Pancreas (tissue), 10 donors: ENCODE results near the gene EPHA10. TPM values are rescaled to one million over a fixed set of nuclear protein-coding genes. Genes with fewer than 3 reads are reported as not detected.
A peak's percentile ranks its signal among the peaks of the same experiment; 100 is the strongest.
"Not testable (repeated sequence)": the region's sequence is repeated elsewhere in the genome, so short reads cannot be mapped to it uniquely, and the experiment has no call there.

Experiments
- ATAC-seq, 4 donors: fragments of 200-7000 bp; cut with Tn5 transposase; one replicate each; pipeline versions ENCODE4 v1.8.0 to v1.9.1; 2020; ENCODE audit warnings: mild to moderate bottlenecking in 4 of 4, moderate library complexity in 4 of 4
- DNase-seq, 6 donors: peaks; one replicate each; pipeline ENCODE4 v3.0.0-alpha.2; 2020
- FAIRE-seq: peaks from 2 replicates; lab custom pipeline; 2012; peaks lifted over from hg19 to GRCh38; lab: Jason Lieb, UNC
- H3K27ac ChIP-seq, 4 donors: fragments of 200-600 bp; sonication (generic); 1 replicate in 3 of 4; 2 replicates in 1 of 4; pipeline versions ENCODE4 v1.5.0 to v1.8.0; 2020
- H3K27me3 ChIP-seq, 4 donors: fragments of 200-600 bp; one replicate each; pipeline ENCODE4 v1.8.0; 2021
- H3K36me3 ChIP-seq, 3 donors: fragments of 200-600 bp; sonication (generic) in 1 of 3; one replicate each; pipeline versions ENCODE4 v1.5.0 to v1.8.0; 2020 to 2021
- H3K4me1 ChIP-seq, 3 donors: fragments of 200-600 bp; one replicate each; pipeline ENCODE4 v1.8.0; 2021
- H3K4me3 ChIP-seq, 4 donors: fragments of 200-600 bp; sonication (generic) in 2 of 4; one replicate each; pipeline versions ENCODE4 v1.5.0 to v1.8.0; 2020 to 2021
- H3K9me3 ChIP-seq, 4 donors: fragments of 200-600 bp; one replicate each; pipeline ENCODE4 v1.8.0; 2021
- CTCF ChIP-seq, 4 donors: fragments of 200-600 bp; sonication (generic) in 3 of 4; IDR thresholded peaks; one replicate each; pipeline versions ENCODE4 v1.5.0 to v1.8.0; 2021; ENCODE audit warnings: antibody characterized with exemption in 4 of 4
- WGBS, 2 donors: extraction: QIAGEN DNeasy Blood & Tissue Kit; methylation state at CpG; one replicate each; pipeline ENCODE4 v1.1.7; 2013; 5-methylcytosine and 5-hydroxymethylcytosine counted together
- intact Hi-C, 3 donors: fragments of 100-400 bp; cut with DNase I; formaldehyde crosslinking; loops; one replicate each; pipeline versions ENCODE4 v1.11.1 to v1.14.2; 2022
- polyA plus RNA-seq, 2 donors: library from polyadenylated mRNA; stranded (reverse); fragments of 200-250 nt; gene quantifications; one replicate each; pipeline ENCODE4 v1.2.3, GENCODE V29; 2013
- total RNA-seq, 6 donors: library from RNA; stranded (reverse); fragmentation: NEBNext Ultra II Directional in 4 of 6; extraction: Animal tissue kit (Norgen Biotek cat#: 25700) in 4 of 6; gene quantifications; one replicate each; pipeline versions ENCODE4 v1.2.1 to v1.2.4, GENCODE V29; 2021 to 2023
- donor health status: healthy with polysubstance abuse.
- donor health status: DM: no; HTN: no; CAD: no; lungs with moderate emphysema.
- donor health status: DM: no; HTN: no; CAD: no.
- donor health status: control.
- donor health status: control.
- donor health status: Bipolar disorder and iron deficiency.
- donor health status: DM: yes; HTN: yes; CAD: no.
- donor health status: DM: no; HTN: no; CAD: no.
- donor health status: DM: no; HTN: no; CAD: no.
- donor health status: DM: yes; HTN: yes; CAD: no.

EPHA10 gene
- total and polyA plus RNA-seq, 8 donors: 1.7 to 3.8 (median 2.2) TPM

- Histone ChIP-seq H3K9me3 (no peaks in the 10 kb centered on the region), H3K27ac (no peak overlapping the region), H3K4me3 (no peak overlapping the region), H3K27me3 (no peaks in the 10 kb centered on the region), H3K4me1 (no peaks in the 10 kb centered on the region), H3K36me3 (no peaks in the 10 kb centered on the region)
- intact Hi-C loops: no loop called here
- DNase-seq (no peak), ATAC-seq (no peak), FAIRE-seq (no peak)
- TF ChIP-seq CTCF (IDR thresholded peaks at IDR 0.05): no peak
- WGBS, 2 donors: 41 to 62% methylated on average over 4 of the region's 4 CpGs
Observed at GRCh38 chr1:37776946-37777516, 12.1 kb upstream of the EPHA10 start.

GRCh38 chr1:37771440-37771839 lies 6.5 kb upstream of the EPHA10 start:
- H3K36me3 ChIP-seq, DNase-seq, H3K4me1 ChIP-seq, ATAC-seq, H3K4me3 ChIP-seq, FAIRE-seq, H3K27ac ChIP-seq, H3K9me3 ChIP-seq, H3K27me3 ChIP-seq, intact Hi-C loops: not testable (repeated sequence)

- Histone ChIP-seq H3K27me3 (peaks cover 0 to 23% (median 3%) of the 10 kb centered on the region in 4 donors), H3K36me3 (no peaks in the 10 kb centered on the region), H3K27ac (no peak overlapping the region), H3K9me3 (no peaks in the 10 kb centered on the region), H3K4me1 (no peaks in the 10 kb centered on the region), H3K4me3 (no peak overlapping the region)
- ATAC-seq (no peak), FAIRE-seq (no peak), DNase-seq (no peak)
- no peak for TF ChIP-seq CTCF (IDR thresholded peaks at IDR 0.05)
- WGBS, 2 donors: 16 to 27% methylated on average over 2 of the region's 2 CpGs
- intact Hi-C loops: no loop called here
Observed at GRCh38 chr1:37767488-37767887, 2.6 kb upstream of the EPHA10 start.

GRCh38 chr1:37765916-37766664 lies 1.2 kb upstream of the EPHA10 start:
- TF ChIP-seq CTCF (IDR thresholded peaks at IDR 0.05): no peak
- ATAC-seq (peak in 1 of 4 donors; percentile 34), DNase-seq (no peak), FAIRE-seq (no peak)
- no peak overlapping the region for H3K27ac ChIP-seq
- intact Hi-C loops: no loop called here
- H3K4me3 ChIP-seq: no peak overlapping the region
- peaks cover 0 to 32% (median 3%) of the 10 kb centered on the region in 4 donors for H3K27me3 ChIP-seq
- H3K4me1 ChIP-seq: no peaks in the 10 kb centered on the region
- 4 to 5% methylated on average over 27 of the region's 27 CpGs for WGBS, 2 donors
- H3K36me3 ChIP-seq: no peaks in the 10 kb centered on the region
- H3K9me3 ChIP-seq: no peaks in the 10 kb centered on the region

- intact Hi-C loops: no loop called here
- ATAC-seq (peak; percentile 63 to 92 (median 78)), DNase-seq (peak in 5 of 6 donors; percentile 28 to 68 (median 46)), FAIRE-seq (no peak)
- Histone ChIP-seq H3K27me3 (peaks cover 0 to 41% (median 3%) of the 10 kb centered on the region in 4 donors), H3K27ac (no peak overlapping the region), H3K4me3 (no peak overlapping the region), H3K36me3 (no peaks in the 10 kb centered on the region), H3K9me3 (no peaks in the 10 kb centered on the region), H3K4me1 (no peaks in the 10 kb centered on the region)
- TF ChIP-seq CTCF (IDR thresholded peaks at IDR 0.05): no peak
- 6% methylated on average over 29 of the region's 29 CpGs for WGBS, 2 donors
Observed at GRCh38 chr1:37764414-37764825, 500 bp downstream of the EPHA10 start.
